ENCODE data around the gene LHCGR.
"Not testable (repeated sequence)": the region's sequence is repeated elsewhere in the genome, so short reads cannot be mapped to it uniquely, and the experiment has no call there.

The LHCGR gene

DNA sequence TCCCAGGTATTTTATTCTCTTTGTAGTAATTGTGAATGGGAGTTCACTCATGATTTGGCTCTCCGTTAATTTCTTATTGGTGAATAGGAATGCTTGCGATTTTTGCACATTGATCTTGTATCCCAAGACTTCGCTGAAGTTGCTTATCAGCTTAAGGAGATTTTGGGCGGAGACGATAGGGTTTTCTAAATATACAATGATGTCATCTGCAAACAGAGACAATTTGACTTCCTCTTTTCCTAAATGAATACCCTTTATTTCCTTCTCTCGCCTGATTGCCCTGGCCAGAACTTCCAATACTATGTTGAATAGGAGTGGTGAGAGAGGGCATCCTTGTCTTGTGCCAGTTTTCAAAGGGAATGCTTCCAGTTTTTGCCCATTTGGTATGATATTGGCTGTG is 51.9 kb downstream of the LHCGR start:
- DNase-seq, result not testable (repeated sequence)

- DNase-seq, result no peak
These were observed 56.1 kb downstream of the LHCGR start for GRCh38 chr2:48699348-48699930.

DNA sequence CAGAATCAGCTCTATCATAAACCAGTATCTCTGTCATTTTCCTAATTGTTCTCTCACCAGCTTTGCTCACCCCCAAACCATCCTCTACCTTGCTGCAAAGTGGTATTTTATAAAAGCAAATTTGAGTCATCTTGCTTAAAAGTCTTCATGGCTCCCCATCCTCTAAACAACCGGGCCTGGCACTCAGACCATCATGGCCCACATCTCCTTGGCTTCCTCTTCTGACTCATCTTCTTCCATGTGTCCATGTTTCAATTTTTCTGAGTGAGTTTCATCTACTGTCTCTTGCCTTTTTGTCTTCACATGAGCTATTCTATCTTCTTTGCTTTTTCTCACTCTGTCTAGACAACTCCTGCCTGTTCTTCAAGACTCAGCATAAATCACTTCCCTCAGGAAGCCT is 58.6 kb downstream of the LHCGR start:
- DNase-seq, result no peak

GRCh38 chr2:48695991-48696390 is 59.5 kb downstream of the LHCGR start:
- DNase-seq, result no peak

GRCh38 chr2:48694149-48694548 is 61.4 kb downstream of the LHCGR start:
- no peak for DNase-seq

DNA sequence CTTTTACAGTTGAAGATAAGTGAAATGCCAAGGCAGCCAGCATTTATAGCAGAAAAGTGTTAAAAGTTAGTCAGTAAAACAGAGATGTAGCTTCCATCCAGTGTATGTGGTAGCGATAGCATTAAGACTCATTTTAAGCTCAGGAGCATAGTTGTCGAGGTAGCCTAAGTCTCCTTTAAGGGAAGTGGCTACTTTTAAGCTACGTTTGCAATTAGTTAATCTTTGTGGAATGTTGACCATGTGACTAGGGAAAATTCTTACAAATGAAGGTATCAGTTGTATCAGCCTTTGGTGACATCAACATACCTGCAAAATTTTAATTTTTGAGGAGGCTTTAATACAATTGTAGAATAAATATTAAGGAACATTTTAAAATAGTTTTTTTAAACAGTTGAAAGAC is 61.9 kb downstream of the LHCGR start:
- no peak for DNase-seq

GRCh38 chr2:48693066-48693465 is 62.5 kb downstream of the LHCGR start:
- DNase-seq, result no peak

GRCh38 chr2:48691935-48692691 is 63.4 kb downstream of the LHCGR start:
- DNase-seq, result no peak

GRCh38 chr2:48685126-48685525 is 70.4 kb downstream of the LHCGR start:
- no peak for DNase-seq

- DNase-seq, result no peak
These were observed 78.1 kb downstream of the LHCGR start for GRCh38 chr2:48677450-48677849.

- DNase-seq, result no peak
These were observed 80.6 kb downstream of the LHCGR start for GRCh38 chr2:48674933-48675332.

GRCh38 chr2:48673581-48673980 is 81.9 kb downstream of the LHCGR start:
- DNase-seq, result no peak

- DNase-seq, result no peak
These were observed 86.5 kb downstream of the LHCGR start for GRCh38 chr2:48668992-48669391.

DNA sequence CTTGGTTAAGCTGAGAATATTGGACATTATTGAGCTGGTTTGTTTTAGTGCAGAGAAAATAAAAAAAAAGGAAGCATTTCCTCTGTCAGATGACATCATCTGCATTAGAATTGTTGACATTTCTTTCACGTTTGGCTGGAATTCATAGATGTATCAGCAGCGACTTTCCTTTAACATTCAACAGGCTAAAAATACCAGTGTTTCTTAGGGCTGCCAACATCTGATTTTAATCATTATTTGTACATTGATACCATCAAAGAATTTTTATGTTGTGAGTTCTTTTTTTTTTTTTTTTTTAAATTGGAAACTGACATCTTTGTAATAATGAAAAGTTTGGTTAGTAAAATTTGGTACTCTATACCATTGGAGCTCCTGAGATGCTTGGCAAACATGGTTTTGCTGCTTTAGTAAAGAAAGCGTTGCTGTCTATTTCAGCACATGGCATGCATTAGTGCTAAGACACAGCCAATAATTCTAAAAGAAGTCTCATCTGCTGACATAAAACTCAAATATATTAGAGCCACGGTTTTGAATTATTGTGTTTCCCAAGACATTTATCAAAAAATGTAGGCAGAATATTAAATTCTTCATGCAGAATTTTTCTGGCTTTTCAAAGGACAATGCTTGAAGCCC is 104.2 kb downstream of the LHCGR start:
- no peak for DNase-seq

DNA sequence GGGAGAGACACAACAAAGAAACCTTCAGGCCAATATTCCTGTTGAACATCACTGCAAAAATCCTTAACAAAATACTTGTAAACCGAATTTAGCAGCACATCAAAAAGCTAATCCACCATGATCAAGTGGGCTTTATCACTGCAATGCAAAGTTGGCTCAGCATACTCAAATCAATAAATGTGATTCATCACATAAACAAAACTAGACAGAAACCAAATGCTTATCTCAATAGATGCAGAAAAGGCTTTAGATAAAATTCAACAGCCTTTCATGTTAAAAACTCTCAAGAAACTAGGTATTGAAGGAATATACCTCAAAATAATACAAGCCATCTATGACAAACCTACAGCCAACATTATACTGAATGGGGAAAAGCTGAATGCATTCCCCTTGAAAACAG is 117.3 kb downstream of the LHCGR start:
- no peak for DNase-seq
